ENCODE measurements around the gene CDH1. TPM values are rescaled to one million over a fixed set of nuclear protein-coding genes. Genes with fewer than 3 reads are reported as not detected.

CDH1 gene
- total RNA-seq, 2 experiments from 2014 or later, result 0.31 to 0.49 TPM

DNA sequence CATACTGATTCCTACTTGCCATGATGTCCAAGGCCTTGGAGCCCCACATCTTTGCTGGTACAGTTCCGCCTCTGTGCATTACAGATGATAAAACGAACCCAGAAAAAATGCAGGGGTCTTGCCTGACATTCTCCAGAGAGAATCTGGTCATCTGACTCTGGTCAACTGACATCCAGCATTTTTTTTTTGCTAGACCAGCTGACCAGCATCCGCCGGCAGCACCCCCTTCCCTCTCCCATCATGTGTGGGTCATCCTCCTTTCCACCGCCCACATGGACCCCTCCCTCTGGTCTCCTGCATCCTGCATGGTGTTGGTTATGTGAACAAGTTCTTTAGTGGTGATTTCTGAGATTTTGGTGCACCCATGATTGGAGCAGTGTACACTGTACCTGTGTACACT is 47.1 kb downstream of the CDH1 start:
- ATAC-seq (ENCODE audit: poor library complexity) (no peak), DNase-seq (no peak)
- Mint-ChIP-seq H3K27me3 (no peaks in the 10 kb centered on the region), H3K4me3 (no peak overlapping the region), H3K9me3 (no peaks in the 10 kb centered on the region), H3K27ac (no peak overlapping the region), H3K4me1 (ENCODE audit: low read depth) (no peaks in the 10 kb centered on the region), H3K36me3 (ENCODE audit: low read depth) (no peaks in the 10 kb centered on the region)
- no peaks in the 10 kb centered on the region for H3K9me3 ChIP-seq (ENCODE audit: control insufficient read depth in 1 of 2, insufficient read depth in 1 of 2, low read length in 2 of 2)
- no peaks in the 10 kb centered on the region for H3K36me3 ChIP-seq (ENCODE audit: insufficient read depth, low read length)
- intact Hi-C loops (cut with DNase I, micrococcal nuclease), result no loop called here
- no peak overlapping the region for H3K4me3 ChIP-seq (ENCODE audit: low read length)
- TF ChIP-seq, protein P1, sequence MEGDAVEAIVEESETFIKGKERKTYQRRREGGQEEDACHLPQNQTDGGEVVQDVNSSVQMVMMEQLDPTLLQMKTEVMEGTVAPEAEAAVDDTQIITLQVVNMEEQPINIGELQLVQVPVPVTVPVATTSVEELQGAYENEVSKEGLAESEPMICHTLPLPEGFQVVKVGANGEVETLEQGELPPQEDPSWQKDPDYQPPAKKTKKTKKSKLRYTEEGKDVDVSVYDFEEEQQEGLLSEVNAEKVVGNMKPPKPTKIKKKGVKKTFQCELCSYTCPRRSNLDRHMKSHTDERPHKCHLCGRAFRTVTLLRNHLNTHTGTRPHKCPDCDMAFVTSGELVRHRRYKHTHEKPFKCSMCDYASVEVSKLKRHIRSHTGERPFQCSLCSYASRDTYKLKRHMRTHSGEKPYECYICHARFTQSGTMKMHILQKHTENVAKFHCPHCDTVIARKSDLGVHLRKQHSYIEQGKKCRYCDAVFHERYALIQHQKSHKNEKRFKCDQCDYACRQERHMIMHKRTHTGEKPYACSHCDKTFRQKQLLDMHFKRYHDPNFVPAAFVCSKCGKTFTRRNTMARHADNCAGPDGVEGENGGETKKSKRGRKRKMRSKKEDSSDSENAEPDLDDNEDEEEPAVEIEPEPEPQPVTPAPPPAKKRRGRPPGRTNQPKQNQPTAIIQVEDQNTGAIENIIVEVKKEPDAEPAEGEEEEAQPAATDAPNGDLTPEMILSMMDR (IDR thresholded peaks at IDR 0.05), result no peak
- H3K27ac ChIP-seq (ENCODE audit: low read depth in 1 of 2, low read length in 2 of 2), result no peak overlapping the region
- H3K27me3 ChIP-seq (ENCODE audit: control insufficient read depth in 1 of 2, insufficient read depth in 2 of 2, low read length in 2 of 2), result peaks cover 0 to 2% of the 10 kb centered on the region in 2 experiments
- no peaks in the 10 kb centered on the region for H3K4me1 ChIP-seq (ENCODE audit: insufficient read depth, low read length)
- CTCF ChIA-PET, result no interaction called here
- POLR2A ChIA-PET, result no interaction called here

DNA sequence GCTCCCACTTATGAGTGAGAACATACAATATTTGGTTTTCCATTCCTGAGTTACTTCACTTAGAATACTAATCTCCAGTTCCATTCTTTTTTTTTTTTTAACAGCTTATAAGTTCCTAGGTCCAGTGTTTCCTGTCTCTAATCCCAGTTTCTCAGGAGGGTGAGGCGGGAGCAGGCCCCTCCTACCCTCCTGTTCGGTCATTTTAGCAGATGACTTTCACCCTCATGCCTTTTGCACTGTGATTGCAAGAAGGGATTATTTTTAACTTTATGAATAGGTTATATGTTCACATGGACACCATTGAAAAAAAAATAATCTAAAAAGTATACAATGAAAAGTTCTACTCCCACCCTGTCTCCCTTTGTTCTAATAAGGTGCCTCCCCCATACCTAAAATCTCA is 47.6 kb downstream of the CDH1 start:
- H3K27me3 Mint-ChIP-seq, result no peaks in the 10 kb centered on the region
- Histone ChIP-seq H3K27ac (ENCODE audit: low read depth in 1 of 2, low read length in 2 of 2) (no peak overlapping the region), H3K27me3 (ENCODE audit: control insufficient read depth in 1 of 2, insufficient read depth in 2 of 2, low read length in 2 of 2) (peaks cover 0 to 2% of the 10 kb centered on the region in 2 experiments), H3K9me3 (ENCODE audit: control insufficient read depth in 1 of 2, insufficient read depth in 1 of 2, low read length in 2 of 2) (no peaks in the 10 kb centered on the region), H3K36me3 (ENCODE audit: insufficient read depth, low read length) (no peaks in the 10 kb centered on the region), H3K4me3 (ENCODE audit: low read length) (no peak overlapping the region), H3K4me1 (ENCODE audit: insufficient read depth, low read length) (no peaks in the 10 kb centered on the region)
- ATAC-seq (ENCODE audit: poor library complexity) (no peak), DNase-seq (no peak)
- intact Hi-C loops (cut with DNase I, micrococcal nuclease), result no loop called here
- H3K4me1 Mint-ChIP-seq (ENCODE audit: low read depth), result no peaks in the 10 kb centered on the region
- TF ChIP-seq, protein P1 (IDR thresholded peaks at IDR 0.05), result no peak
- no peaks in the 10 kb centered on the region for H3K9me3 Mint-ChIP-seq
- ChIA-PET CTCF (no interaction called here), POLR2A (no interaction called here)
- H3K36me3 Mint-ChIP-seq (ENCODE audit: low read depth), result no peaks in the 10 kb centered on the region
- no peak overlapping the region for H3K4me3 Mint-ChIP-seq
- no peak overlapping the region for H3K27ac Mint-ChIP-seq

DNA sequence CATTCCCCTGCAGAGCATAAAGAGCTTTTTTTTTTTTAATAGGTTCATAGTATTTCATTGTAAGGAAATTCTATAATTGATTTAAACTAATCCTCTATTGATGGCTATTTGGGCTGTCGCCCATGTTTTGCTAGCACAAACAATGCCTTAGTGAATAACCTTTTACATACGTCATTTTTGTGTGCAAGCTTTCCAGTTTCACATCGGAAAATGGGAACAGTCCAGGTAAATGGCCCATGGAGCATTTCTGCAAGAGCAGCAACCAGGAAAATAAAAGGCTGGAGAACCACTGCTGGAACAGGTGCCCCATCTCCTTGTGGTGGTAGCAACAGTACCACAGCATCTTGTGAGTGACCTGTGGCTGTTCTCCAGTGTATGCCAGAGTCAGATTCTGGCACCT is 48.6 kb downstream of the CDH1 start:
- H3K36me3 Mint-ChIP-seq (ENCODE audit: low read depth), result no peaks in the 10 kb centered on the region
- TF ChIP-seq, protein P1 (IDR thresholded peaks at IDR 0.05), result no peak
- H3K27me3 ChIP-seq (ENCODE audit: control insufficient read depth in 1 of 2, insufficient read depth in 2 of 2, low read length in 2 of 2), result peaks cover 0 to 2% of the 10 kb centered on the region in 2 experiments
- CTCF ChIA-PET, result no interaction called here
- intact Hi-C loops (cut with DNase I, micrococcal nuclease), result no loop called here
- H3K4me1 ChIP-seq (ENCODE audit: insufficient read depth, low read length), result no peaks in the 10 kb centered on the region
- H3K9me3 ChIP-seq (ENCODE audit: control insufficient read depth in 1 of 2, insufficient read depth in 1 of 2, low read length in 2 of 2), result no peaks in the 10 kb centered on the region
- H3K9me3 Mint-ChIP-seq, result no peaks in the 10 kb centered on the region
- ATAC-seq (ENCODE audit: poor library complexity) (no peak), DNase-seq (no peak)
- H3K27me3 Mint-ChIP-seq, result no peaks in the 10 kb centered on the region
- H3K4me3 Mint-ChIP-seq, result no peak overlapping the region
- no peaks in the 10 kb centered on the region for H3K36me3 ChIP-seq (ENCODE audit: insufficient read depth, low read length)
- no peak overlapping the region for H3K27ac Mint-ChIP-seq
- POLR2A ChIA-PET, result no interaction called here
- no peak overlapping the region for H3K4me3 ChIP-seq (ENCODE audit: low read length)
- H3K4me1 Mint-ChIP-seq (ENCODE audit: low read depth), result no peaks in the 10 kb centered on the region
- H3K27ac ChIP-seq (ENCODE audit: low read depth in 1 of 2, low read length in 2 of 2), result no peak overlapping the region
